Measurements from ENCODE around the gene PSMD6.

- no peak for TF ChIP-seq CTCF (IDR thresholded peaks at IDR 0.05)
- no peak for TF ChIP-seq POLR2A (IDR thresholded peaks at IDR 0.05)
Measured at GRCh38 chr3:64028754-64029153, 5.5 kb upstream of the PSMD6 start.
